Measurements from ENCODE around the gene SNRPD3. TPM values are rescaled to one million over a fixed set of nuclear protein-coding genes. Genes with fewer than 3 reads are reported as not detected.

SNRPD3 gene
- total RNA-seq, 1 donor from 2014 or later: 103 TPM

DNA sequence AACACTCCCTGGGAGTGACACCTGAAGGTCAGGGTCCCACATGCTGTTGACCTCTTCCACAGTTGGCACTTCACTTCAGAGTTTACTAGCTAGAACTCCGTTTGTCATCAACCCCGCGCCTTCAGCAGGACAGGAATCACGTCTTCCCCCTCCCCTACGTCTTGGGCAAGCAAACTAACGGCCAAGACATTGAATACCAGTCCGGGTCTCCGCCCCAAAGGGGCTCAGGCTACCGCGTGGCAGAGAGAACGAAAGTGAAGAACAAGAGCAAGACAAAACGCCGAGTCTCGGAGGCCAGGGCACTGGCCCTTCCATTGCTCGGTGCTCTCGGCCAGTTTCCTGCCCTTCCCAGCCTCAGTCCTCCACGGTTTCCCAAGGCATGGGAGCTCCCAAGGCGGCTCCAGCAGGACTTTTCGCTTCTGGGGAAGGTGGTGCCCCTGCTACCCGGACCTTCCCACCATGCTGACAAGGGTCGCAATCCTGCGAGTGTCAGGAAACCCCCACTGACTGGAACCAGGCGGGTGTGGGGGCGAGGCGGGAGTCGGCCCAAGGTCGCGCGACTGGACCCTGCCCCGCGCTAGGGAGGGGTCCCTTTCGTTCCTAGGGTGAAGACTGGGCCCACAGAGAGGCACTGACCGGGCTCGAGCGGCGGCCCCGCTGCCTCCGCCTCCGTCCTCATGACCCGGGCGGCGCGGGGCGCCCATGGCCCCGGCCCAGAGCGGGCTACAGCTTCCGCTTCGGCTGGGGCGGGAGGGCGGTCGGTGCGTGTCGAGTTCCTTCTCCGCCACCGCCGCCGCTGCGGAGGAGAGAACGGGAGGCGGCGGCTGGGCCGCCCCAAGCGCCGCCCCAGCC lies 1.3 kb upstream of the SNRPD3 start, which contains the start of gene GUCD1:
Gene GUCD1, minus strand, starts transcription at position 826 of the 852 bp plus-strand sequence. Its CDS starts 147 bp downstream, at position 679.
- TF ChIP-seq, protein P1, sequence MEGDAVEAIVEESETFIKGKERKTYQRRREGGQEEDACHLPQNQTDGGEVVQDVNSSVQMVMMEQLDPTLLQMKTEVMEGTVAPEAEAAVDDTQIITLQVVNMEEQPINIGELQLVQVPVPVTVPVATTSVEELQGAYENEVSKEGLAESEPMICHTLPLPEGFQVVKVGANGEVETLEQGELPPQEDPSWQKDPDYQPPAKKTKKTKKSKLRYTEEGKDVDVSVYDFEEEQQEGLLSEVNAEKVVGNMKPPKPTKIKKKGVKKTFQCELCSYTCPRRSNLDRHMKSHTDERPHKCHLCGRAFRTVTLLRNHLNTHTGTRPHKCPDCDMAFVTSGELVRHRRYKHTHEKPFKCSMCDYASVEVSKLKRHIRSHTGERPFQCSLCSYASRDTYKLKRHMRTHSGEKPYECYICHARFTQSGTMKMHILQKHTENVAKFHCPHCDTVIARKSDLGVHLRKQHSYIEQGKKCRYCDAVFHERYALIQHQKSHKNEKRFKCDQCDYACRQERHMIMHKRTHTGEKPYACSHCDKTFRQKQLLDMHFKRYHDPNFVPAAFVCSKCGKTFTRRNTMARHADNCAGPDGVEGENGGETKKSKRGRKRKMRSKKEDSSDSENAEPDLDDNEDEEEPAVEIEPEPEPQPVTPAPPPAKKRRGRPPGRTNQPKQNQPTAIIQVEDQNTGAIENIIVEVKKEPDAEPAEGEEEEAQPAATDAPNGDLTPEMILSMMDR (IDR thresholded peaks at IDR 0.05; ENCODE audit: unreplicated experiment): no peak
- peaks cover 25% of the 10 kb centered on the region for H3K36me3 Mint-ChIP-seq (ENCODE audit: low read depth, unreplicated experiment)
- H3K4me1 Mint-ChIP-seq (ENCODE audit: unreplicated experiment): peaks cover 48% of the 10 kb centered on the region
- DNase-seq (ENCODE audit: low spot score): no peak
- H3K27me3 Mint-ChIP-seq (ENCODE audit: unreplicated experiment): peaks cover 14% of the 10 kb centered on the region
- peak within 1 kb of the TSS; percentile 98 for H3K27ac Mint-ChIP-seq (ENCODE audit: unreplicated experiment)
- H3K4me3 Mint-ChIP-seq (ENCODE audit: unreplicated experiment): peak within 1 kb of the TSS; percentile 99
- no peaks in the 10 kb centered on the region for H3K9me3 Mint-ChIP-seq (ENCODE audit: unreplicated experiment)

DNA sequence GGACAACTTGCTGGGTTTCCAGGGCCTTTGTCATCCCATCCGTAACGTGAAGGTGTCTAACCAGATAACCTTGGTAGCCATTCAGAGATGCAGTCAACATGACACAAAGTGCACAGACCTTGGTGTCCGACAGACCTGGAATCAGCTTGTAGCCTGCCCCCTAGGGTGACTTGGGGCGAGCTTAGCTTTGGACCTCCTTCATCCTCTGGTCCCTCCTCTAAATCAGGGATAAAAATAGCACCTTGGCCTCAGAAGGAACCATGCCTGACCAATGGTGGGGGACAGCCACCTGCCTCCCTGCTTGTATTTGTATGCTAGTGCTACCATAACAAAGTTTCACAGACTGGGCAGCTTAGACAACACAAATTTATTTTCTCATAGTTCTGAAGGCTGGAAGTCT lies 3.7 kb downstream of the SNRPD3 start:
- TF ChIP-seq, protein P1 (IDR thresholded peaks at IDR 0.05; ENCODE audit: unreplicated experiment): no peak
- no peak overlapping the region for H3K4me3 Mint-ChIP-seq (ENCODE audit: unreplicated experiment)
- H3K27ac Mint-ChIP-seq (ENCODE audit: unreplicated experiment): no peak overlapping the region
- H3K4me1 Mint-ChIP-seq (ENCODE audit: unreplicated experiment): peaks cover 24% of the 10 kb centered on the region
- no peak for DNase-seq (ENCODE audit: low spot score)
- H3K9me3 Mint-ChIP-seq (ENCODE audit: unreplicated experiment): no peaks in the 10 kb centered on the region
- peaks cover 22% of the 10 kb centered on the region for H3K36me3 Mint-ChIP-seq (ENCODE audit: low read depth, unreplicated experiment)
- H3K27me3 Mint-ChIP-seq (ENCODE audit: unreplicated experiment): peaks cover 10% of the 10 kb centered on the region

DNA sequence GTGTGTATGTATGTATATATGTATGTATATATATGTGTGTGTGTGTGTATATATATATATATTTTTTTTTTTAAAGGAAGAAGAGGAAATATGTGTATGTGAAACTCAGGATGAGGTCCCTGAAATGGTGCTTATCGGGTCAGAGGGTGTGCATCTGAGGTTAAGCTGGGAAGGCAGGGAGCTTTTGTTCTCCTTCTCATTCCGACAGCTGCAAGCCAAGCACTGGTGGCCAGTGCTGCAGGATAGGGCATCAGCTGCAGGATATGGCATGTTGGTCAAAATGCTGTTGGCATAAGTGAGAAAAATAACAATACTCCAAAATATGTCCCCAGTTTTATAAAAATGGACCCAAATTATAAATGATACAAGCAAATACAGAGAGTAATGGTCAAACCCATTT lies 7.4 kb downstream of the SNRPD3 start:
- Mint-ChIP-seq H3K27ac (ENCODE audit: unreplicated experiment) (no peak overlapping the region), H3K27me3 (ENCODE audit: unreplicated experiment) (no peaks in the 10 kb centered on the region), H3K4me1 (ENCODE audit: unreplicated experiment) (peaks cover 4% of the 10 kb centered on the region), H3K9me3 (ENCODE audit: unreplicated experiment) (no peaks in the 10 kb centered on the region), H3K4me3 (ENCODE audit: unreplicated experiment) (no peak overlapping the region), H3K36me3 (ENCODE audit: low read depth, unreplicated experiment) (peaks cover 13% of the 10 kb centered on the region)
- no peak for DNase-seq (ENCODE audit: low spot score)
- TF ChIP-seq, protein P1 (IDR thresholded peaks at IDR 0.05; ENCODE audit: unreplicated experiment): no peak

DNA sequence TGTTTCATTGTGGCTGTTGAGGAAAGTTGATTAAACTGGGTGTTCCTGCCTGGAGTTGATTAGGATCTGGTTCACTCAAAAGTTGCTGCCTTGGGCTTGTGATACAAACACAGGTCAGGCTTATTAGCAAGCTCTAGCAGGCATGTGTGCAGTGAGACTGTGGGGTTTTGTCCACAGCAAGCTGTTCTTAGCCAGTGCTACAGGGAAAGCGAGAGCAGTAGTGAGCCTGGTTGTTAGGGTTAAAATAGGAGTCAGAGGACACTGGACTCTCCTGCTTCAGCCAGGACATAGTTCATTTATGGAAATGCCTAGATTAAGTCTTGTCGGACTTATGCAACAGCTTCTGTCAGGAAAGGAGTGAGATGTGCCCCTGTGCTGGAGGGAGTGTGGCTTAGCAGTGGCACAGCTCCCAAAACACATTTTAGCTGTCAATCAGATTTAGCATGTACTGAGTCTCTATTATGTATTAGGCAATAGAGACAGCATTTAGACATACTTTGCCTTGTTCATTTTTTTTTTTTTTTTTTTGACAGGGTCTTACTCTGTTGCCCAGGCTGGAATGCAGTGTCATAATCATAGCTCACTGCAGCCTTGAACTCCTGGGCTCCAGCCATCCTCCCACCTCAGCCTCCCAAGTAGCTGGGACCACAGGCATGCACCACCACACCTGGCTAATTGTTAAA lies 8.7 kb downstream of the SNRPD3 start:
- no peak for DNase-seq (ENCODE audit: low spot score)
- Mint-ChIP-seq H3K9me3 (ENCODE audit: unreplicated experiment) (no peaks in the 10 kb centered on the region), H3K4me1 (ENCODE audit: unreplicated experiment) (no peaks in the 10 kb centered on the region), H3K27ac (ENCODE audit: unreplicated experiment) (no peak overlapping the region), H3K36me3 (ENCODE audit: low read depth, unreplicated experiment) (peaks cover 14% of the 10 kb centered on the region), H3K4me3 (ENCODE audit: unreplicated experiment) (no peak overlapping the region), H3K27me3 (ENCODE audit: unreplicated experiment) (no peaks in the 10 kb centered on the region)
- TF ChIP-seq, protein P1 (IDR thresholded peaks at IDR 0.05; ENCODE audit: unreplicated experiment): no peak

DNA sequence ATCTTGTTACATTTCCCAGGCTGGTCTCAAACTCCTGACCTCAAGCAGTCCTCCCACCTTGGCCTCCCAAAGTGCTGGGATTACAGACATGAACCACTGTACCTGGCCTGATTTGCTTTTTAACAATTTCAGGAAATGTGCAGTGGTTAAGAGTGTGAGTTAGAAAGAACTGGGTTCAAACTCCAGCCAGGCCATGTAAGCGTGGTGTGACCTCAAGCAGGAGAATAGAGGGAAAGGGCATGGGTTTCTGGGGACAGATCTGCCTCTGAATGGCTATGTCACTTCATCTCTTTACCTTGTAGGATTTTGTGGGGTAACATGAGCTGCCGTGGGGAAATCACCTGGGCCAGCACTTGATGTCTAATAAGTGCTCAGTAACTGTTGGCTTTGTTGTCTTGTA lies 9.3 kb downstream of the SNRPD3 start:
- Mint-ChIP-seq H3K4me1 (ENCODE audit: unreplicated experiment) (no peaks in the 10 kb centered on the region), H3K4me3 (ENCODE audit: unreplicated experiment) (no peak overlapping the region), H3K27ac (ENCODE audit: unreplicated experiment) (no peak overlapping the region), H3K9me3 (ENCODE audit: unreplicated experiment) (no peaks in the 10 kb centered on the region), H3K27me3 (ENCODE audit: unreplicated experiment) (no peaks in the 10 kb centered on the region), H3K36me3 (ENCODE audit: low read depth, unreplicated experiment) (peaks cover 16% of the 10 kb centered on the region)
- no peak for DNase-seq (ENCODE audit: low spot score)
- TF ChIP-seq, protein P1 (IDR thresholded peaks at IDR 0.05; ENCODE audit: unreplicated experiment): no peak
